OCI-LY1 (cell line): ENCODE results near the gene POLQ.

Experiments
- EZH2 ChIP-seq: fragments of 200-600 bp; sonication (generic), shearing (Covaris generic); IDR thresholded peaks from 2 replicates; pipeline ENCODE4 v1.8.0; 2017; ENCODE audit warnings: borderline replicate concordance, mixed run types, mild to moderate bottlenecking, antibody characterized with exemption, low read length, moderate library complexity, mixed read lengths
- TF ChIP-seq, protein P1 (sequence below): fragments of 200-600 bp; sonication (generic), shearing (Covaris generic); IDR thresholded peaks from 2 replicates; pipeline ENCODE4 v1.5.1; 2017; ENCODE audit warnings: mild to moderate bottlenecking, antibody characterized with exemption, low read length, moderate library complexity, mixed read lengths

DNA sequence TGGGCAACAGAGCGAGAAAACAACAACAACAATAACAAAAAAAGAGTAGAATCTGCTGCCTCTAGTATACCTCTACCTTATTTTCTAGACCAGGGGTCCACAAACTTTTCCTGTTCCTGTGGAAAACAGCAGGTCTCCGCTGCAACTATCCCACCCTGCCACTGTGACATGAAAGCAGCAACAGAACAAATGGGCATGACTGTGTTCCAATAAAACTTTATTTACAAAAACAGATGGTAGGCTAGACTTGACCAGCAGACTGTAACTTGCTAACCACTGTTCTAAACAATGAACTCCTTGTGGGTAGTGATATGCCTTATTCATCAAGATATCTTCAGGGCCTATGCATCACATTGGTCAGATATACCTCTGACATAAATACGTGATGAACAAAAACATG is 25.3 kb downstream of the POLQ start:
- TF ChIP-seq, protein P1, sequence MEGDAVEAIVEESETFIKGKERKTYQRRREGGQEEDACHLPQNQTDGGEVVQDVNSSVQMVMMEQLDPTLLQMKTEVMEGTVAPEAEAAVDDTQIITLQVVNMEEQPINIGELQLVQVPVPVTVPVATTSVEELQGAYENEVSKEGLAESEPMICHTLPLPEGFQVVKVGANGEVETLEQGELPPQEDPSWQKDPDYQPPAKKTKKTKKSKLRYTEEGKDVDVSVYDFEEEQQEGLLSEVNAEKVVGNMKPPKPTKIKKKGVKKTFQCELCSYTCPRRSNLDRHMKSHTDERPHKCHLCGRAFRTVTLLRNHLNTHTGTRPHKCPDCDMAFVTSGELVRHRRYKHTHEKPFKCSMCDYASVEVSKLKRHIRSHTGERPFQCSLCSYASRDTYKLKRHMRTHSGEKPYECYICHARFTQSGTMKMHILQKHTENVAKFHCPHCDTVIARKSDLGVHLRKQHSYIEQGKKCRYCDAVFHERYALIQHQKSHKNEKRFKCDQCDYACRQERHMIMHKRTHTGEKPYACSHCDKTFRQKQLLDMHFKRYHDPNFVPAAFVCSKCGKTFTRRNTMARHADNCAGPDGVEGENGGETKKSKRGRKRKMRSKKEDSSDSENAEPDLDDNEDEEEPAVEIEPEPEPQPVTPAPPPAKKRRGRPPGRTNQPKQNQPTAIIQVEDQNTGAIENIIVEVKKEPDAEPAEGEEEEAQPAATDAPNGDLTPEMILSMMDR = no peak
- TF ChIP-seq EZH2 = no peak
